Keratinocyte (primary cell): ENCODE data around the gene ACVR1. TPM values are rescaled to one million over a fixed set of nuclear protein-coding genes. Genes with fewer than 3 reads are reported as not detected.

Experiments used
- DNase-seq: peaks from one replicate; pipeline ENCODE4 v3.0.0-alpha.2; 2011; ENCODE audit warnings: low read depth, missing footprints, low spot score
- FAIRE-seq: peaks from 2 replicates; lab custom pipeline; 2011; peaks lifted over from hg19 to GRCh38; lab: Jason Lieb, UNC
- H2AFZ ChIP-seq: 2 replicates; pipeline ENCODE4 v1.6.0; 2012; ENCODE audit warnings: low read length, control low read depth, inconsistent platforms; ENCODE audit not compliant: control insufficient read depth
- H3K27ac ChIP-seq: 2 replicates; pipeline ENCODE4 v1.5.1; 2011; ENCODE audit warnings: low read length; ENCODE audit not compliant: control insufficient read depth, insufficient read depth
- H3K27me3 ChIP-seq: 3 replicates; pipeline ENCODE4 v1.6.0; 2011; ENCODE audit warnings: low read length; ENCODE audit not compliant: control insufficient read depth, insufficient read depth; ENCODE audit errors: extremely low read depth
- H3K36me3 ChIP-seq, 2 experiments: 2 replicates in 1 of 2; 3 replicates in 1 of 2; pipeline ENCODE4 v1.5.1; 2011; ENCODE audit warnings: low read length in 2 of 2, mild to moderate bottlenecking in 1 of 2; ENCODE audit not compliant: control insufficient read depth in 2 of 2, insufficient read depth in 2 of 2; ENCODE audit errors: extremely low read depth in 1 of 2
- H3K4me1 ChIP-seq: 3 replicates; pipeline ENCODE4 v1.5.1; 2011; ENCODE audit warnings: low read length; ENCODE audit not compliant: control insufficient read depth, insufficient read depth; ENCODE audit errors: extremely low read depth
- H3K4me2 ChIP-seq: 3 replicates; pipeline ENCODE4 v1.6.0; 2011; ENCODE audit warnings: low read depth, low read length; ENCODE audit not compliant: control insufficient read depth, insufficient read depth; ENCODE audit errors: extremely low read depth
- H3K4me3 ChIP-seq, 3 experiments: fragments of 200-600 bp in 1 of 3; sonication (generic) in 1 of 3; 2 replicates in 2 of 3; 3 replicates in 1 of 3; pipeline ENCODE4 v1.5.1; 2011 to 2016; ENCODE audit warnings: low read length in 3 of 3, mild to moderate bottlenecking in 3 of 3, control low read depth in 2 of 3, inconsistent platforms in 1 of 3, low read depth in 1 of 3, mixed read lengths in 1 of 3, mixed run types in 1 of 3, moderate library complexity in 1 of 3; ENCODE audit not compliant: control insufficient read depth in 2 of 3, insufficient read depth in 2 of 3; ENCODE audit errors: extremely low read depth in 1 of 3
- H3K79me2 ChIP-seq: 2 replicates; pipeline ENCODE4 v1.6.0; 2012; ENCODE audit warnings: low read length; ENCODE audit not compliant: control insufficient read depth, insufficient read depth
- H3K9ac ChIP-seq: 3 replicates; pipeline ENCODE4 v1.6.0; 2011; ENCODE audit warnings: low read length; ENCODE audit not compliant: control insufficient read depth, insufficient read depth; ENCODE audit errors: extremely low read depth
- H3K9me1 ChIP-seq: 3 replicates; pipeline ENCODE4 v1.6.0; 2011; ENCODE audit warnings: low read length; ENCODE audit not compliant: control insufficient read depth, insufficient read depth; ENCODE audit errors: extremely low read depth
- H3K9me3 ChIP-seq: 2 replicates; pipeline ENCODE4 v1.5.1; 2012; ENCODE audit warnings: low read depth, low read length; ENCODE audit not compliant: control insufficient read depth
- H4K20me1 ChIP-seq: 3 replicates; pipeline ENCODE4 v1.6.0; 2011; ENCODE audit warnings: low read length; ENCODE audit not compliant: control insufficient read depth, insufficient read depth; ENCODE audit errors: extremely low read depth
- EZH2 ChIP-seq: IDR thresholded peaks from one replicate; pipeline ENCODE4 v1.6.1; 2012; ENCODE audit warnings: inconsistent platforms, mild to moderate bottlenecking, low read length, moderate library complexity
- dilution Hi-C: fragments of 300-500 bp; cut with MboI; formaldehyde crosslinking; loops from one replicate; pipeline ENCODE4 v1.7.0; 2020; ENCODE audit warnings: low sequenced_read_pairs; ENCODE audit not compliant: extremely low pct_ligation_motif_present
- polyA plus RNA-seq, 5 experiments: library from polyadenylated mRNA; depleted of rRNA in 3 of 5; stranded (reverse) in 3 of 5; stranded (forward) in 1 of 5; unstranded in 1 of 5; fragments of >200 nt; gene quantifications; 1 replicate in 1 of 5; 2 replicates in 3 of 5; 3 replicates in 1 of 5; pipeline versions ENCODE4 v1.2.1 to v1.2.3, GENCODE V29; 2011 to 2012; ENCODE audit warnings: missing spikeins in 2 of 5, low read depth in 1 of 5, low replicate concordance in 1 of 5
- TF ChIP-seq, protein P1 (sequence below), 3 experiments: IDR thresholded peaks in 1 of 3; conservative IDR thresholded peaks in 1 of 3; optimal IDR thresholded peaks in 1 of 3; 2 replicates in 2 of 3; 3 replicates in 1 of 3; pipeline versions ENCODE3 to v1.5.1; 2011; ENCODE audit warnings: low read length in 3 of 3, mild to moderate bottlenecking in 3 of 3, moderate library complexity in 2 of 3, control low read depth in 1 of 3, inconsistent platforms in 1 of 3; ENCODE audit not compliant: insufficient read depth in 2 of 3; ENCODE audit errors: extremely low read depth in 1 of 3

ACVR1 gene
- polyA plus RNA-seq, 1 donor (not counting 4 experiments of a cell fraction or from before 2014, with no cell fraction given), result 30.8 TPM

DNA sequence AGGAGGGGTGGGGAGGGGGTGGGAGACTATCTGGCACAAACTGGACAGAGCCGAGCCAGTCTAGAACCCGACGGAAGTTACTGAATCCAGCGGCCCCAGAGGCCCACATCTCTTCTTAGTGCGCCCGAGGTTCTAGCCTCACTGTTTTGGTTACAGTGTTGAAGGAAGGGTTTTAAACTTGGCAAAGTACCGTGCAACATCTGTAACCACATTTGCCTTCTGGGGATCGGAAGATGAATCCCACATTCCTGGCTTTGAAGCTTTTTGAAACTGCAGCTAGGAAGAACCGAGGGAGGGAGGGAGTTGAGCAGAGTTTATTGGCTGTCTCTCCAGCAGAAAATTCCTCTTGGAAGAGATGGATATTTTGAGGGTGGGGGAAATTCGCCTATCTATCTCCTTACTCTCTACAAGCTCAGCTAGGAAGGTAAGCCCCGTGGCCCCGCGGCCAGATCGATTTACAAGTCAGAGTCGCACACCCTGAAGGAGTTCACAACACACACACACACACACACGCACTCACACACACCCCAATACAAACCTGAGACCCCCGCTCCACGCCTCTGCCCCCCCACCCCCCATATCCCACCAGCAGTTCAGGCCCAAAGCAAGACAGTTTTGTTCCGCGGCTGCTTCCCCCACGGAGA, 1.0 kb downstream of the ACVR1 start:
- H3K4me2 ChIP-seq, result peak overlapping the region; percentile 69
- H3K4me1 ChIP-seq, result peaks cover 36% of the 10 kb centered on the region
- H3K36me3 ChIP-seq, result peaks cover 0 to 4% of the 10 kb centered on the region in 2 experiments
- TF ChIP-seq EZH2, result no peak
- TF ChIP-seq, protein P1, sequence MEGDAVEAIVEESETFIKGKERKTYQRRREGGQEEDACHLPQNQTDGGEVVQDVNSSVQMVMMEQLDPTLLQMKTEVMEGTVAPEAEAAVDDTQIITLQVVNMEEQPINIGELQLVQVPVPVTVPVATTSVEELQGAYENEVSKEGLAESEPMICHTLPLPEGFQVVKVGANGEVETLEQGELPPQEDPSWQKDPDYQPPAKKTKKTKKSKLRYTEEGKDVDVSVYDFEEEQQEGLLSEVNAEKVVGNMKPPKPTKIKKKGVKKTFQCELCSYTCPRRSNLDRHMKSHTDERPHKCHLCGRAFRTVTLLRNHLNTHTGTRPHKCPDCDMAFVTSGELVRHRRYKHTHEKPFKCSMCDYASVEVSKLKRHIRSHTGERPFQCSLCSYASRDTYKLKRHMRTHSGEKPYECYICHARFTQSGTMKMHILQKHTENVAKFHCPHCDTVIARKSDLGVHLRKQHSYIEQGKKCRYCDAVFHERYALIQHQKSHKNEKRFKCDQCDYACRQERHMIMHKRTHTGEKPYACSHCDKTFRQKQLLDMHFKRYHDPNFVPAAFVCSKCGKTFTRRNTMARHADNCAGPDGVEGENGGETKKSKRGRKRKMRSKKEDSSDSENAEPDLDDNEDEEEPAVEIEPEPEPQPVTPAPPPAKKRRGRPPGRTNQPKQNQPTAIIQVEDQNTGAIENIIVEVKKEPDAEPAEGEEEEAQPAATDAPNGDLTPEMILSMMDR (optimal IDR thresholded peaks at IDR 0.05 in 1 of 3, IDR thresholded peaks at IDR 0.05 in 1 of 3, conservative IDR thresholded peaks at IDR 0.05 in 1 of 3; ENCODE audit: extremely low read depth in 1 of 3, insufficient read depth in 2 of 3, low read length in 3 of 3), result no peak
- peak overlapping the region; percentile 49 for H2AFZ ChIP-seq
- H3K79me2 ChIP-seq, result peaks cover 40% of the 10 kb centered on the region
- DNase-seq (no peak), FAIRE-seq (peak; percentile 88)
- H3K27ac ChIP-seq, result peak overlapping the region; percentile 88
- peak overlapping the region; percentile 79 to 84 (median 82) for H3K4me3 ChIP-seq
- no peaks in the 10 kb centered on the region for H3K9me3 ChIP-seq
- no peaks in the 10 kb centered on the region for H3K9me1 ChIP-seq
- peak overlapping the region; percentile 81 for H3K9ac ChIP-seq
- H3K27me3 ChIP-seq, result no peaks in the 10 kb centered on the region
- H4K20me1 ChIP-seq, result no peaks in the 10 kb centered on the region
- dilution Hi-C loops, result no loop called here

DNA sequence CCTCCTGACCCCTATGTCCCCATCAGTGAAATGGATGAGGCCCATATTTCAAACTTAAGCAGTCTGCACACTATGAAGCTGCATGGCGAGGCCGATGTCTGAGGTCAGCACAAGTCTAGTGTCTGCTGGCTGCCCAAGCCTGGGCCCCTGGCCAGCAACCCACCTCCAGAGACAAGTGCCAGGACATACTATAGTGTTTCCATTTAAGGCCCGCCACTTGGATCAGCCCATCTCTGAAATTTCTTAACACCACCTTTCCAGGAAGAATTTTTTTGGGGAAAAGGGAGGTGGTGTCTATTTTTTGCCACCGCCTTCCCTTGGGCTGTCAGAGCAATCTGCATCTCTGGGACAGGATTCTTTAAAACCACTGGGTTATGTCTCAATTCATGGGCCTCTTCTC, 1.8 kb downstream of the ACVR1 start:
- H2AFZ ChIP-seq, result no peak overlapping the region
- H3K27ac ChIP-seq, result peak overlapping the region; percentile 88
- no peaks in the 10 kb centered on the region for H3K9me1 ChIP-seq
- peak overlapping the region; percentile 69 for H3K4me2 ChIP-seq
- no peaks in the 10 kb centered on the region for H3K27me3 ChIP-seq
- peaks cover 0 to 4% of the 10 kb centered on the region in 2 experiments for H3K36me3 ChIP-seq
- dilution Hi-C loops, result no loop called here
- H4K20me1 ChIP-seq, result no peaks in the 10 kb centered on the region
- TF ChIP-seq EZH2, result no peak
- TF ChIP-seq, protein P1 (optimal IDR thresholded peaks at IDR 0.05 in 1 of 3, IDR thresholded peaks at IDR 0.05 in 1 of 3, conservative IDR thresholded peaks at IDR 0.05 in 1 of 3; ENCODE audit: extremely low read depth in 1 of 3, insufficient read depth in 2 of 3, low read length in 3 of 3), result no peak
- H3K9me3 ChIP-seq, result no peaks in the 10 kb centered on the region
- DNase-seq (no peak), FAIRE-seq (no peak)
- H3K9ac ChIP-seq, result peak overlapping the region; percentile 81
- peak overlapping the region; percentile 79 to 84 (median 82) for H3K4me3 ChIP-seq
- H3K4me1 ChIP-seq, result peaks cover 36% of the 10 kb centered on the region
- H3K79me2 ChIP-seq, result peaks cover 44% of the 10 kb centered on the region
